ENCODE data around the gene SPEM2. TPM values are rescaled to one million over a fixed set of nuclear protein-coding genes. Genes with fewer than 3 reads are reported as not detected.
"Not testable (repeated sequence)": the region's sequence is repeated elsewhere in the genome, so short reads cannot be mapped to it uniquely, and the experiment has no call there.

The SPEM2 gene
- polyA plus RNA-seq, 3 donors = not detected

DNA sequence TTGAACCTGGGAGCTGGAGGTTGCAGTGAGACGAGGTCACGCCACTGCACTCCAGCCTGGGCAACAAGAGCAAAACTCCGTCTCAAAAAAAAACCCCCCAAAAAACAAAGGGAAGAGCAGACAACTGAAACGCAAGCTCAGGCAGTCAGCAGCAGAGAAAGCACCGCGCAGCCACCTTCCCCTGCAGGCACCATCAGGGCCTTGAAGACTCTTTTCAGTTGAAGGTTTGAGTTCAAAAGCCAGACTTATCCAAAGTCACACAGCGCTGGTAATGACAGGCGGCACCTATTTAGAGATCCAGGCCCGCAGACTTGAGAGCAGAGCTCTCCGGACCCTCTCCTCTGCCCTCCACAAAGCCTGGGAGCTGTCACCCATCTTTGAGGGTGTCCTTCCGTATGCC lies 42.9 kb downstream of the SPEM2 start:
- DNase-seq (ENCODE audit: low read depth in 3 of 3, low spot score in 2 of 3) = no peak

DNA sequence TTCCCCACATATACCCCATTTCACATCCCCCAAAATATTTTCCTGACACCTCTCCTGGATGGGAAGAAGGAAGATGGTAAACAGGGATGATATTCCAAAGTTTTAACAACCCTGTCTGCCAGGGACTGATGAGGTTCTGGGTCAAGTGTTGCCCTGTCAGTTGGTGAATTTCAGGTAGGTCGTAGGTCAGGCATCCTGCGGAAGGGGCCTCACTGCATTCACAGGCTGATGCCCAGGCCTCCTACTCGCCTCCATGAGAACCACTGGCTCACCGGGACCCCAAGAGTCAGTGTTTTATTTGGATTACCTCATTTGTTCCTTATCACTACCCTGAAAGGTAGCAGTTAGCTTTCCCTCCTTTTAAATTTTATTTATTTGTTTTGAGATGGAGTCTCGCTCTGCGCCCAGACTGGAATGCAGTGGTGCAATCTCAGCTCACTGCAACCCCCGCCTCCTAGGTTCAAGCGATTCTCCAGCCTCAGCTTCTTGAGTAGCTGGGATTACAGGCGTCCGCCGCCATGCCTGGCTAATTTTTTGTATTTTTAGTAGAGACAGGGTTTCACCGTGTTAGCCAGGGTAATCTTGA lies 43.5 kb downstream of the SPEM2 start:
- no peak for DNase-seq (ENCODE audit: low read depth in 3 of 3, low spot score in 2 of 3)

DNA sequence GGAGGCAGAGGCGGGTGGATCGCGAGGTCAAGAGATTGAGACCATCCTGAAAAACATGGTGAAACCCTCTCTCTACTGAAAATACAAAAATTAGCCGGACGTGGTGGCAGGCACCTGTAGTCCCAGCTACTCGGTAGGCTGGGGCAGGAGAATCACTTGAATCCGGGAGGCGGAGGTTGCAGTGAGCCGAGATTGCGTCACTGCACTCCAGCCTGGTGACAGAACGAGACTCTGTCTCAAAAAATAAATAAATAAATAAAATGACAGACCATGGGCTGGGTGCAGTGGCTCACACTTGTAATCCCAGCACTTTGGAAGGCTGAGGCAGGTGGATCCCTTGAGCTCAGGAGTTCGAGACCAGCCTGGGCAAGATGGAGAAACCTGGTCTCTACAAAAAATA lies 44.4 kb downstream of the SPEM2 start:
- DNase-seq (ENCODE audit: low read depth in 3 of 3, low spot score in 2 of 3) = not testable (repeated sequence)

DNA sequence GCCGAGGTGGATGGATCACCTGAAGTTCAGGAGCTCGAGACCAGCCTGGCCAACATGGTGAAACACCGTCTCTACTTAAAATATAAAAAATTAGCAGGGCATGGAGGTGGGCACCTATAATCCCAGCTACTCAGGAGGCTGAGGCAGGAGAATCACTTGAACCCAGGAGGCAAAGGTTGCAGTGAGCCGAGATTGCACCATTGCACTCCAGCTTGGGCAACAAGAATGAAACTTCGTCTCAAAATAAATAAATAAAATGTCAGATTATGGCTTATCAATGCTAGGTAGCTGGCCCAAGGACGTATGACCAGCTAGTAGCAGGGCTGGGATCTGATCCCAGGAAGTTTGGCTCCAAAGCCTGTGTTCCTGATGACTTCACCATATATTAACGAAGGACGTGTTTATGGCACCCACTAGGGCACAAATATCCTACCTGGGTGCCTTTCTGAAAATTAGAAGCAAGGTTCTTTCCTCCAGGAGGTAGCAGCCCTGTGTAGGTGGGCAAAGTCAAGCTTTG lies 45.1 kb downstream of the SPEM2 start:
- not testable (repeated sequence) for DNase-seq (ENCODE audit: low read depth in 3 of 3, low spot score in 2 of 3)

DNA sequence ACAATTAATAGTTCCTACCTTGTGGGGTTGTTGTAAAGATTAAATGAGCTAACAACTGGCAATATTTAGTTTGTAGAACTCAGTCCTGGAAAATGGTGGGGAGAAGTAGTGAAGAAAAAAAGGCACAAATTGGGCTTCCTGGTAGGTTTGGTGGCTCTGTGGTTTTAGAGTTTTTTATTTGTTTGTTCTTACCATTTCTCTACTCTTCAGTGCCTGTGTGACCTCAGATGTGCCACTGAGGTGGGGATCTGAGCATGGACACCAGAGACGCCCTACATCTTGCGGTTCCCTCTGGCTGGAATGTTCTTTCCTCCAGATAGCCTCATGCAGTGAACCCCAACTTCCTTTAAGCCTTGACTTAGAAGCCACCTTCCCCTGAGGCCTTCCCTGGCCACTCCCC lies 46.3 kb downstream of the SPEM2 start:
- DNase-seq (ENCODE audit: low read depth in 3 of 3, low spot score in 2 of 3) = no peak

DNA sequence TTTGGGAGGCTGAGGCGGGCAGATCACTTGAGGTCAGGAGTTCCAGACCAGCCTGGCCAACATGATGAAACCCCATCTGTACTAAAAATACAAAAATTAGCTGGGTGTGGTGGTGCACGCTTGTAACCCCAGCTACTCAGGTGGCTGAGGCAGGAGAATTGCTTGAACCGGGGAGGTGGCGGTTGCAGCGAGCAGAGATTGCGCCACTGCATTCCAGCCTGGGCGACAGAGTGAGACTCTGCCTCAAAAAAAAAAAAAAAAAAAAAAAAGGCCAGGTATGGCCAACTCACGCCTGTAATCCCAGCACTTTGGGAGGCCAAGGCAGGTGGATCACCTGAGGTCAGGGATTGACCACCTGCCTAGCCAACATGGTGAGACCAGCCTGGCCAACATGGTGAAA lies 49.4 kb downstream of the SPEM2 start:
- DNase-seq (ENCODE audit: low read depth in 3 of 3, low spot score in 2 of 3) = not testable (repeated sequence)

DNA sequence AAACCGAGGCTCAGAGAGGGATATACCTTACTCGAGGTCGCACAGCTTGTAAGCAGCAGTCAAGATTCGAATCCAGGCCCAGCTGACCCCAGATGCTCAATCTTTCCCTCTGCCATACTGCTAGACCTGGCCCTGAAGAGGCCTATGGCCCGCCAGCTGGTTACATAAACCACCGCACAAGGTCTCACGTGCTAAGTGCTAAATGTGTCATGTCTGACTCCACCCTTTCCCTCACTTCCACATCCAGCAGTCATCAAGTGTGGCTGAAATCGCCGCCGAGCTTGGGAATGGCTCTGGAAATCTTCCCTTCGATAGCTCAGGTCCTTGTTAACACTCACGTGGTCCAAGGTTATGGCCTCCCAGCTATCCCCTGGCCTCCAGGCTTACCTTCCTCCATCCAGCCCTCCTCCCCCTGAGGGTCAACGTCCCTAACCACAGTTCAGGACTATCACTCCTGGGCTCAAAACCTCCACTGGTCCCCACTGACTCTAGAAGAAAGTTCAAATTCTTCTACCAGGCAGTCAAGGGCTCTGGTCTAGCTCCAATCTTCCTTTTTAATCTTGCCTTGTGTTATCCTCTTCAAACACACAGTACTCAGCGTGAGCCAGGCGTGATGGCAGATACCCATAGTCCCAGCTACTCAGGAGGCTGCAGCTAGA lies 50.5 kb downstream of the SPEM2 start:
- no peak for DNase-seq (ENCODE audit: low read depth in 3 of 3, low spot score in 2 of 3)

DNA sequence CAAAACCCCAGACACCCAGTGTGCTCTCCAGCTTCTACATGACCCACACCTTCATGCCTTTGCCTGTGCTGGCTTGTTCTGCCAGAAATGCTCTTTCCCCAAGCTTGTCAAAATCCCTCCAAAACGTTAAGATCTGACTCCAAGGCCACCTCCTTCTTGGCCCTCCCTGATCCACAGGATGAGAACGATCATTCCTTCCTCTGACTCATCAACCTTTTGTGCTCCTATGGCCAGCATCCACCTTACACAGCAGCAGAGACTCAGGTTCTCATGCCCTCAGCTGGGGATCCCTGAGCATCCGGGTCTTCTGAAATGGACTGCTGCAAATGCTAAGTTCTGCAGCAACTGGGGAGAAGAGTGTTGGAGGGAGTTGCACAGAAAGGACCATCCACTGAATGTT lies 51.1 kb downstream of the SPEM2 start:
- no peak for DNase-seq (ENCODE audit: low read depth in 3 of 3, low spot score in 2 of 3)

DNA sequence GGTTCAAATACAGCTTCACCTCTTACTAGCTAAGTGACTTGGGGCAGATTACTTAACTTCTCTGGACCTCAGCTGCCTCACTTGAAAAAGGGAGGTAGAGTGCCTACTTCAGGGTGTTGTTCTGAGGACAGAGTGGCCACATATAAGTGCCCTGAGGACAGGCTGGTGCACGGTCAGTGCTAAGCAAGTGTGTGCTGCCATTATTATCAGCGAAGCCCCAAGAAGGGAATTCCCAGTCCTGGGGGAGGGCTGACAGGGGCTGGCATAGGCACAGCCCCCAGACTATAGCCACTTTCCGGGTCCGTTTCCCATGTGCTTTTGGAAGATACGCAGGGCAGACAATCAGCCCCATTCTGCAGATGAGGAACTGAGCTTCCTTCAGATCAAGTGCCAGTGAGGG lies 51.5 kb downstream of the SPEM2 start:
- no peak for DNase-seq (ENCODE audit: low read depth in 3 of 3, low spot score in 2 of 3)

Other genes starting within 250 kb of the SPEM2 start
- gene ASGR1, start 246.2 kb upstream of the SPEM2 start, polyA plus RNA-seq (ENCODE audit: insufficient read length in 3 of 3) = 1 to 10 TPM; 5.3 to 6.7 (median 5.7) TPM
- 10 to 100 TPM; 22.5 to 25.2 (median 22.8) TPM for gene DLG4, start 205.8 kb upstream of the SPEM2 start, polyA plus RNA-seq (ENCODE audit: insufficient read length in 3 of 3)
- 100 to 1,000 TPM; 371 to 476 (median 439) TPM for gene ACADVL, start 205.7 kb upstream of the SPEM2 start, polyA plus RNA-seq (ENCODE audit: insufficient read length in 3 of 3)
- 10 to 100 TPM; 44.4 to 52.4 (median 44.8) TPM for gene DVL2, start 191.1 kb upstream of the SPEM2 start, polyA plus RNA-seq (ENCODE audit: insufficient read length in 3 of 3)
- gene PHF23, start 186.2 kb upstream of the SPEM2 start, polyA plus RNA-seq (ENCODE audit: insufficient read length in 3 of 3) = 10 to 100 TPM; 51.1 to 60.7 (median 53.7) TPM
- 100 to 1,000 TPM; 466 to 495 (median 468) TPM for gene GABARAP, start 183.2 kb upstream of the SPEM2 start, polyA plus RNA-seq (ENCODE audit: insufficient read length in 3 of 3)
- 100 to 1,000 TPM; 142 to 144 (median 142) TPM for gene CTDNEP1, start 173.9 kb upstream of the SPEM2 start, polyA plus RNA-seq (ENCODE audit: insufficient read length in 3 of 3)
- 10 to 100 TPM; 48.1 to 53.1 (median 51.8) TPM for gene ELP5, start 173.4 kb upstream of the SPEM2 start, polyA plus RNA-seq (ENCODE audit: insufficient read length in 3 of 3)
- gene CLDN7, start 163.1 kb upstream of the SPEM2 start, polyA plus RNA-seq (ENCODE audit: insufficient read length in 3 of 3) = 10 to 100 TPM; 37.3 to 47.0 (median 46.1) TPM
- 1 to 10 TPM; 1.6 to 2.2 (median 2.0) TPM for gene SLC2A4, start 143.9 kb upstream of the SPEM2 start, polyA plus RNA-seq (ENCODE audit: insufficient read length in 3 of 3)
- gene YBX2, start 131.0 kb upstream of the SPEM2 start, polyA plus RNA-seq (ENCODE audit: insufficient read length in 3 of 3) = 1 to 10 TPM; 1.8 to 3.1 (median 2.8) TPM
- gene EIF5A, start 118.0 kb upstream of the SPEM2 start, polyA plus RNA-seq (ENCODE audit: insufficient read length in 3 of 3) = 100 to 1,000 TPM; 280 to 329 (median 326) TPM
- gene GPS2, start 110.3 kb upstream of the SPEM2 start, polyA plus RNA-seq (ENCODE audit: insufficient read length in 3 of 3) = 10 to 100 TPM; 85.8 to 96.1 (median 87.8) TPM
- 10 to 100 TPM; 23.4 to 27.7 (median 24.7) TPM for gene NEURL4, start 96.3 kb upstream of the SPEM2 start, polyA plus RNA-seq (ENCODE audit: insufficient read length in 3 of 3)
- 1 to 10 TPM; 4.6 to 6.0 (median 5.7) TPM for gene ACAP1, start 89.1 kb upstream of the SPEM2 start, polyA plus RNA-seq (ENCODE audit: insufficient read length in 3 of 3)
- 10 to 100 TPM; 11.7 to 12.7 (median 11.7) TPM for gene KCTD11, start 73.5 kb upstream of the SPEM2 start, polyA plus RNA-seq (ENCODE audit: insufficient read length in 3 of 3)
- not detected for gene TMEM95, start 70.5 kb upstream of the SPEM2 start, polyA plus RNA-seq (ENCODE audit: insufficient read length in 3 of 3)
- gene TNK1, start 44.5 kb upstream of the SPEM2 start, polyA plus RNA-seq (ENCODE audit: insufficient read length in 3 of 3) = 1 to 10 TPM; 4.4 to 5.2 (median 4.8) TPM
- 10 to 100 TPM; 24.3 to 30.9 (median 28.6) TPM for gene PLSCR3, start 31.1 kb upstream of the SPEM2 start, polyA plus RNA-seq (ENCODE audit: insufficient read length in 3 of 3)
- gene TMEM256, start 21.5 kb upstream of the SPEM2 start, polyA plus RNA-seq (ENCODE audit: insufficient read length in 3 of 3) = 10 to 100 TPM; 82.4 to 93.2 (median 86.5) TPM
- 10 to 100 TPM; 16.8 to 18.6 (median 18.2) TPM for gene NLGN2, start 17.8 kb upstream of the SPEM2 start, polyA plus RNA-seq (ENCODE audit: insufficient read length in 3 of 3)
- gene SPEM1, start 5.3 kb upstream of the SPEM2 start, polyA plus RNA-seq (ENCODE audit: insufficient read length in 3 of 3) = not detected
- not detected for gene SPEM3, start 3.2 kb downstream of the SPEM2 start, polyA plus RNA-seq (ENCODE audit: insufficient read length in 3 of 3)
- 1 to 10 TPM; 3.6 to 4.4 (median 4.2) TPM for gene TMEM102, start 9.8 kb downstream of the SPEM2 start, polyA plus RNA-seq (ENCODE audit: insufficient read length in 3 of 3)
- 1 to 10 TPM; 5.5 to 6.8 (median 6.6) TPM for gene FGF11, start 13.9 kb downstream of the SPEM2 start, polyA plus RNA-seq (ENCODE audit: insufficient read length in 3 of 3)
- gene CHRNB1, start 19.4 kb downstream of the SPEM2 start, polyA plus RNA-seq (ENCODE audit: insufficient read length in 3 of 3) = 10 to 100 TPM; 10.1 to 11.0 (median 10.9) TPM
- 10 to 100 TPM; 35.9 to 38.0 (median 37.6) TPM for gene ZBTB4, start 54.0 kb downstream of the SPEM2 start, polyA plus RNA-seq (ENCODE audit: insufficient read length in 3 of 3)
- gene SLC35G6, start 55.8 kb downstream of the SPEM2 start, polyA plus RNA-seq (ENCODE audit: insufficient read length in 3 of 3) = under 1 TPM in 1 of 3 donors, not detected in 2; 0.10 TPM
- 100 to 1,000 TPM; 108 to 118 (median 118) TPM for gene POLR2A, start 58.8 kb downstream of the SPEM2 start, polyA plus RNA-seq (ENCODE audit: insufficient read length in 3 of 3)
- 10 to 100 TPM; 21.8 to 24.1 (median 22.3) TPM for gene TNFSF12, start 123.4 kb downstream of the SPEM2 start, polyA plus RNA-seq (ENCODE audit: insufficient read length in 3 of 3)
- gene TNFSF13, start 133.1 kb downstream of the SPEM2 start, polyA plus RNA-seq (ENCODE audit: insufficient read length in 3 of 3) = 10 to 100 TPM; 11.6 to 15.0 (median 13.4) TPM
- 10 to 100 TPM; 85.5 to 93.2 (median 91.8) TPM for gene SENP3, start 136.3 kb downstream of the SPEM2 start, polyA plus RNA-seq (ENCODE audit: insufficient read length in 3 of 3)
- 10 to 100 TPM; 46.9 to 67.9 (median 57.3) TPM for gene CD68, start 154.0 kb downstream of the SPEM2 start, polyA plus RNA-seq (ENCODE audit: insufficient read length in 3 of 3)
- gene MPDU1, start 158.2 kb downstream of the SPEM2 start, polyA plus RNA-seq (ENCODE audit: insufficient read length in 3 of 3) = 100 to 1,000 TPM; 125 to 133 (median 125) TPM
- 1 to 10 TPM; 2.8 to 3.9 (median 2.9) TPM for gene SOX15, start 164.5 kb downstream of the SPEM2 start, polyA plus RNA-seq (ENCODE audit: insufficient read length in 3 of 3)
- 10 to 100 TPM; 41.4 to 42.8 (median 42.2) TPM for gene FXR2, start 189.3 kb downstream of the SPEM2 start, polyA plus RNA-seq (ENCODE audit: insufficient read length in 3 of 3)
- gene SAT2, start 202.2 kb downstream of the SPEM2 start, polyA plus RNA-seq (ENCODE audit: insufficient read length in 3 of 3) = 100 to 1,000 TPM; 130 to 152 (median 138) TPM
- gene SHBG, start 204.5 kb downstream of the SPEM2 start, polyA plus RNA-seq (ENCODE audit: insufficient read length in 3 of 3) = 1 to 10 TPM; 2.5 to 4.9 (median 3.0) TPM
- gene ATP1B2, start 225.3 kb downstream of the SPEM2 start, polyA plus RNA-seq (ENCODE audit: insufficient read length in 3 of 3) = 10 to 100 TPM; 15.5 to 20.6 (median 20.4) TPM